Activated effector memory CD4-positive, alpha-beta T cell treated with anti-CD3 and anti-CD28 coated beads, Interleukin-2, amount 50 U/mL, for 16 hours (primary cell): ENCODE measurements around the gene ZNF213.

Source experiments
- DNase-seq: peaks from one replicate; pipeline ENCODE4 v3.0.0-alpha.2; 2020

ZNF213 gene

DNA sequence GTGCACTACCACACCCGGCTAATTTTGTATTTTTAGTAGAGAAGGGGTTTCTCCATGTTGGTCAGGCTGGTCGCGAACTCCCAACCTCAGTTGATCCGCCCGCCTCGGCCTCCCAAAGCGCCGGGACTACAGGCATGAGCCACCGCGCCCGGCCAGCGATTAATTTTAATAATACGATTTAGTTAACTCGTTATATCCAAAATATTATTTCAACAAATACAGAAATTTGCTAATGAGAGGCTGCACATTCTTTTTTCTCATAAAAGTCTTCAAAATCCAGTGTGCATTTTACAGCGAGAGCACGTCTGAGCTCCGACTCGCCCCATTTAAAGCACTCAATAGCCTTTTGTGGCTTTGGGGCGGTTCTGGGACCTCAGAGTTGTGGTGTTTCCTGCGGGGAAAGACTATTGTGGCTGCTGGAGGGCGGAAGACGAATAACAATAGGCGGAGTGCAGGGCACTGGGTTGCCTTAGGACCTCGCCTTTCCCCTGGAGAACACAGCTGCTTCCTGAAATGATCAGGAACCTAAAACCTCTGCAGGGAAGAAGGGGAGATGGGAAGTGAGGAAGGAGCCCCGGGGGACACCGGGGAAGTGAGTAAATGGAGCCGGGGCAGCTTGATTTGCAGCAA lies 32.9 kb upstream of the ZNF213 start:
- peak; percentile 76 for DNase-seq

DNA sequence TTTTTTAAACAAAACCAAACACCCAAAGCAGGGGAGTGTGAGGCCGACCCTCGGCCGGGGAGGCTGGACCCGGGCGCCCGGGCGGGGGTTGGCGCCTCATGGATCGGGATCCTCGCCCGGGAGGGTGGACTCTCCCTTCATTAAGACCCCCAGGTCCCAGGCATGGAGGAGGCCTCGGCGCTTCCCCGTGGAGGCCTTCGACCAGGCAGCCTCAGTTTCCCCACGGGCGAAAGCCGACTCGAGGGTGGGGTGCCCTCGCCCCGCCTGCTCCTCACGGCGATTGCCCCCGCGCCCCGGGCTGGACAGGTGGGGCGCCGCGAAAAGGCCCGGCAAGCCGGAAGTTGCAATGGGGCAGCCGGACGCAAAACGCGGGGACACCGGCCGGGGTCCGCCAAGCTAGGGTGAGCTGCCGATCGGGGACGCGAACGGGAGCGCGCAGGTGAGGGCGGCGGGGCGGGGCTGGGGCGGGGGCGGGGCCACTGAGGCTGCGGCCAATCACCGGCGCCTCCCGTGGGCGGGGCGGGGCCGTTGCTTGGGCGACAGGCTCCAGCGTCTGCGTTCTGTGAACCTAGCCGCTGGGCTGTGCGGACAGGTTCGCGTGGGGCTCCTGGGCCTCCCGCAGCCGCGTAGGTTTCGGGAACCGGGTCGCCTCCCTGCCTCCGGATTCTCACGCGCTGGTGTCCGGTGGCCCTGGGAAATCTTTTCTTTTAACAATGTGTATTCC lies 28.5 kb upstream of the ZNF213 start:
- peak; percentile 96 for DNase-seq

DNA sequence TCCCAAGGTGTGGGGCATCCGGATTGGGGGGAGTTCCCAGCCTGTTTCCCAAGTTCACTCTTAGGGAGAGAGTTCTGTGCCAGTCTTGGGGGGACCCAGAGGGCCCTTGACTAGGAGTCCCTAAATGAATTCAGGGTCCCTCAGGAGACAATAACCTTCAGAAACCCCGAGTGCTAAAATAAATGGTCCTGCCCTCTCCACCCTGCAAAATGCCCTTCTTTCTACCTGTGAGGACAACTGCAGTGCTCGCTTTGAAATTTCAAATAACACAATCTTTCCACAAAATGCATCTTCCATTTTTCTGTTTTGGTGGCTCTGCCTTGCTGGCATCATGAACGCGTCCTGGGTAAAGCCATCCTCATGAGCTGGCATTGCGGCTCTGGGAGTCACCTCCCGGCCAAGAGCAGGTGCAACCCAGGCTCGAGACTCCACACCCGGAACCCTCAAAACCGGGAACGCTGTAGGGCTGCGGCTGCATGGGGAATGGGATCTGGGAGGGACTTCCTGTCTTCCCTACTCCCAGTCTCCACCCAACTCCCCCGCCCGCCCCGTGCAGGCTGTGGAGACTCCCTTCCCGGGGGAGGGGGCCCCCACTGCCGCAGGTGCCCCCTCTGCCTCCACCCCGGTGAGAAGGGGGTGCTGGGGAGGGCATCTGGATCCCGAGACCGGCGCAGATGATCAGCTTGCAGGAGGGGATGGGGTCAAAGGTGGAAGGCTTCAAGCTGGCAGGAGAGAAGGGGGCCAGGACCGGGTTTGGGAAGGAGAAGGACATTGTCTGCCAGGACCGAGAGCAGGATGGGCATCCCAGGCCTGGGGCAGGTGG lies 22.6 kb upstream of the ZNF213 start, which contains the start of gene ZNF205:
TSS of gene ZNF205 (plus strand) at position 529 of the 823 bp plus-strand sequence. CDS start 845 bp downstream, outside the sequence.
- no peak for DNase-seq

DNA sequence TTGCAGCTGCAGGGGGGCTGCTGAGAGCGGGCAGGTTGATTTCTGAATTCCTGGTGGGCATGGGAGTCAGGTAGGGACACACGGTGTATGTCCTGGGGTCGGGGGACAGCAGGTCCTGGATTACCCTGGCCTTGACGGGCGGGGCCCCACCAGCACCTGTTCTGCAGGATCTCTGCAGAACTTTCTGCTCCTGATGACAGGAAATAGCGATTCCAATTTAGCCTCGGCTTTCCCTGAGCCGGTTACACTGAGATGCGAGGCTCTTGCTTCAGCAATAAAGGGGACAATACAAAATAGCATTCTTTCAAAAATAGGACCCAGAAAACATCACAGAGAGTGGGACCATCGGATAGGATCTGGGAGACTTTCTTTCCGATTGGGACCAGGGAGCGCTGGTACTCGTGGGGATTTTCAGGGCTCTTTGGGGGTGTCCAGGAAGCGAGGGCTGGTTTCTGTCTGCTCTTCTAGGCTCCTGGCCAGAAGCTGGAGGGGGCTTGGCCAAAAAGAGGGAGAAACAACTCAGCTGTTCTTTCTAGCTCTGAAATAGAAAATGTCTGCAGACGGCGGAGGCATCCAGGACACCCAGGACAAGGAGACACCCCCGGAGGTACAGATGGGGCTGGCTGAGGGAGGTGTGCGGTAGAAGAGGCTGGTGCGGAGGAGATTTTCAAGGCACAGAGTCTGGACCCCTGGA lies 21.8 kb upstream of the ZNF213 start:
- no peak for DNase-seq

DNA sequence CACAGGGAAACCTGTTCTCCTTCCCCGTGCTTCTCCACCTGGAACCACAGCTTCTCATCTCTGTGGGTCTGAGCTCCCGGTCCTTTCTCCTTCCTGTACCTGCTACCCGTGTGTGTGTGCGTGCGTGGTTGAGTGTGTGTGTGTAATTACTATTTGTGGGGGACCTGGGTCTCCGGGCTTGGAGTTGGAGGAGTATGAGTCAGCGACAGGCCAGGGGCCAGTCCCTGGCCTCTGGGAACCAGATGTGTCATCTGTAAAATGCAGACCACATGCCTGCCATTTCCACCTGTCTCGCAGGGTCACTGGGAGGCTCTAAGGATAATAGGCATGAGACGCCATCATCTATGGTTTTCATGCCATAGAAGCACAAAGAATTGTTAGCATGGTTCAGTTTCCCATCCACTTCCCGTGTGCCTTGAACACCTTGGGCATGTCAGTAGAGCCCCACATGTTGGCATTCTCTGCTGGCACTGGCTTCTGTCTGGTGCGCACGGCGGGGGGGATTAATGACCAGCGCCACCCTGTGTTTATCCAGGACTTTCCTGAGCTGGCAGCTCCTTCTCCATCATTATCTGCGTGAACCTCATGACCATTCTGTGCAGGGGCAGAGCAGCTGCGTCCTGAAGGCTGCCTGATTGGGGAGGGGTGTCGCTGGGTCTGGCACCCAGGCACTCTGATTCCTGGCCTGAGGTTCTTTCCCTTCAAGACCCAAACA lies 20.9 kb upstream of the ZNF213 start:
- DNase-seq: no peak

DNA sequence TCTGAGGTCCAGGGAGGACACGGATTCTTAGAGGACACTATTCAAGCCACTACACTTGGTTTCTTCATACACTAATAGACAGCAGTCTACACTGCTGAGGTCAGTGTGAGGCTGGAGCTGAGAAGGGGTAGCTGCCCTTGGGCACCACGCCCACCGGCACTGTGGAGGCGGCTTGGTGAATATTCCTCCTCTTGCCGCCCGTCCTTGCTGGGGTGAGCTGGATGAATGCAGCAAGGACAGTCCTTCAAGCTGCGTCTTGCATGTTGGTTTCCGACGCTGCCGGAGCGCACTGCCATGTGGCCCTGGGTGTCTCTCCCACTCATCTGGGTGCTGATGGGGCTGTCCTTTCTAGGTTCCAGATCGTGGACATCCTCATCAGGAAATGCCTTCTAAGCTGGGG lies 19.8 kb upstream of the ZNF213 start:
- no peak for DNase-seq

DNA sequence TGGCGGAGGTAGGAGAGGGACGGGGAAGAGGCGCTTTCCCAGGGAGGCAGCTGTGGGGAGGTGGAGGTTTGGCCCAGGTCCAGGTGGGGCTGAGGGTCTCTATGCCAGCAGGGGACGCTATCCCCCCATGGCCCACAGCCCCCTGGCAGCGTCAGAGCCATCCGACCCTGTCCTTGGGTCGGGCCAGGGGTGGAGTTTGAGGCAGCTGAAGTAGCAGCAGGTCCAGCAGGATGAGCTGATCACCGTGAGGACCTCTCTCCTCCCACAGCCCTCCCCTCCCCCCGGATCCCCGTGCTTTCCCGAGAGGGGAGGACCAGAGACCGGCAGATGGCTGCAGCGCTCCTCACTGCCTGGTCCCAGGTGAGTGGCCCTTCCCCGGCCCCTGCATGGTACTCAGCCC lies 19.3 kb upstream of the ZNF213 start:
- no peak for DNase-seq

DNA sequence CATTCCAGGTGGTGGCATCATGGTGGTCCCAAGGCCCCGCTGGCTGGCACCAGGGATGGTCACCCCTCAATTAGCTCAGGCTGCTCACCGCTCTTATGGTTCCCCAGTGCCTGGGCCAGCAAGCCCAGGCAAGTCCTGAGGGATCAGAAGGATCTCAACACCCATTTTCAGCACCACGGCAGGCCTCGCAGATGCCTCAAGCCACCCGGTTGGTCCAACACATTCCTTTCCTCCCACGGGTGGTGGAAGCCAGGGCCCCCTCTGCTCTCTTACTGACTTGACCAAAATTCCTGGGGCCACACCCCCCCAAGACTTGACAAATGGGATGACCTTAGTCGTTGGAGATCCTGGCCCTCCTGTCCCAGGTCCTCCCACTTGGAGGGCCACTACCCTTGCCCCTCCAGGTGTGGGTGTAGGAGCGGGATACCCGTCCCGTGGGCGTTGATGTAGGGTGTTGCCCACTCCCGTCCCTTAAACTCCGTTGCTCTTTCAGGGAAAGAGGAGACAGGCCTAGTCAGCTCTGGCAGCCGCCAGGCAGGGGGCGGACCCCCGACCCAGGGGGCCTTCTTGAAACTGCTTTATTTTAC lies 16.5 kb upstream of the ZNF213 start:
- no peak for DNase-seq

DNA sequence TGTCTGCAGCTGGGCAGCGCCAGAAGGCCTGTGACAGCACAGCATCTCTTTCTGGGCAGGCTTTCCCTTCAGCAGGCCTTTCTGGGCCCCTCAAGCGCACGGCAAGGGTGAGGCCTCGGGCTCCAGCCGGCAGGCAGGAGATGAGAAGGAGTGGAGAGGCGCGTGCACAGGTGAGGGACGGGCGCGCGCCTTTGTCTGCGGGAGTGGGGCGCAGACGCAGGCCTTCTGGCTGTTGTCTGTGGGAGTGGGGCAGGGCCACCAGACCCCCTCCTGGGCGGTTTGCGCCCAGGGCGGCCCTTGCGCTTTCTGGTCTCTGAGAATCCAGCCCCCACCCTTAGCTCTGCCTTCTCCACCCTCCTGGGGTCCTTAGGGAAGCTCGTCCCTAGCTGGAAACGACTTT lies 16.0 kb upstream of the ZNF213 start:
- DNase-seq: no peak

DNA sequence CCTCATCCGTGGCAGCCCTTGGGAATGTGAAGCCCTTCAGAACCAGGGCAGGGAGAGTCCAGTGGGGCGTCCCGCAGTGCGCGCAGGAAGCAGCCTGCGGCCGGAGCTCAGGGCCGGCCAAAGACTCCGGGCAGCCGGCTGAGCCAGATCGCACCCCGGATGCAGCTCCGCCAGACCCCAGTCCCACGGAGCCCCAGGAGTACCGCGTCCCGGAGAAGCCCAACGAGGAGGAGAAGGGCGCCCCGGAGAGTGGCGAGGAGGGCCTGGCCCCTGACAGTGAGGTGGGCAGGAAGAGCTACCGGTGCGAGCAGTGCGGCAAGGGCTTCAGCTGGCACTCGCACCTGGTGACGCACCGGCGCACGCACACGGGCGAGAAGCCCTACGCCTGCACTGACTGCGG lies 15.5 kb upstream of the ZNF213 start:
- DNase-seq: no peak

DNA sequence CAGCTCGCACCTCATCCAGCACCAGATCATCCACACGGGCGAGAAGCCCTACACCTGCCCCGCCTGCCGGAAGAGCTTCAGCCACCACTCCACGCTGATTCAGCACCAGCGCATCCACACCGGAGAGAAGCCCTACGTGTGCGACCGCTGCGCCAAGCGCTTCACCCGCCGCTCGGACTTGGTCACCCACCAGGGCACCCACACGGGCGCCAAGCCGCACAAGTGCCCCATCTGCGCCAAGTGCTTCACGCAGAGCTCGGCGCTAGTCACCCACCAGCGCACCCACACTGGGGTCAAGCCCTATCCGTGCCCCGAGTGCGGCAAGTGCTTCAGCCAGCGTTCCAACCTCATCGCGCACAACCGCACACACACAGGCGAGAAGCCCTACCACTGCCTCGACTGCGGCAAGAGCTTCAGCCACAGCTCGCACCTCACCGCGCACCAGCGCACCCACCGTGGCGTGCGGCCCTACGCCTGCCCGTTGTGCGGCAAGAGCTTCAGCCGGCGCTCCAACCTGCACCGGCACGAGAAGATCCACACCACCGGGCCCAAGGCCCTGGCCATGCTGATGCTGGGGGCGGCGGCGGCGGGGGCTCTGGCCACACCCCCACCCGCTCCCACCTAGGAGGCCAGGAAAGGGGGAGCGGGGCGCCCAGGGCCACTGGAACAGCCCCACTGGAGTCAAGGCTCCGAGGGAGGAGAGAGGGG lies 15.0 kb upstream of the ZNF213 start:
- DNase-seq: no peak

DNA sequence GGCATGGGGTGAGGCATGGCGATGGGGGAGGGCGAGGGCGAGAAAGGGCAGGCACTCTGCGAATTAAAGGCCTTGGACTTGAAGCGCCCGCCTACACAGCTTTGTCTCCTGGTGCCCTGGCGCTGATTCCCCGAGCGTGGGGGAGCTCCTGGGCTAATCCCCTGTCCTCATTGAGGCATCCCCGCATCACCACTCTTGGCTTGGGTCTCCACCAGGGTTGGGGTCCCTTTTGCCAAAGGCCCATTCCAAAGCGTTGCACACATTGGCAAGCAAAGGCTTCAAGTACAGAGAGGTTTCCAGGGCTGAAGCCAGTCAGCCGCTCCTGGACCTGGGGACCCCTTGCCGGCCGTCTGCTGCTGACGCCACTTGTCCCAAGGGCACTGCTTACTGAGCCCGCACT lies 14.4 kb upstream of the ZNF213 start:
- DNase-seq: no peak

DNA sequence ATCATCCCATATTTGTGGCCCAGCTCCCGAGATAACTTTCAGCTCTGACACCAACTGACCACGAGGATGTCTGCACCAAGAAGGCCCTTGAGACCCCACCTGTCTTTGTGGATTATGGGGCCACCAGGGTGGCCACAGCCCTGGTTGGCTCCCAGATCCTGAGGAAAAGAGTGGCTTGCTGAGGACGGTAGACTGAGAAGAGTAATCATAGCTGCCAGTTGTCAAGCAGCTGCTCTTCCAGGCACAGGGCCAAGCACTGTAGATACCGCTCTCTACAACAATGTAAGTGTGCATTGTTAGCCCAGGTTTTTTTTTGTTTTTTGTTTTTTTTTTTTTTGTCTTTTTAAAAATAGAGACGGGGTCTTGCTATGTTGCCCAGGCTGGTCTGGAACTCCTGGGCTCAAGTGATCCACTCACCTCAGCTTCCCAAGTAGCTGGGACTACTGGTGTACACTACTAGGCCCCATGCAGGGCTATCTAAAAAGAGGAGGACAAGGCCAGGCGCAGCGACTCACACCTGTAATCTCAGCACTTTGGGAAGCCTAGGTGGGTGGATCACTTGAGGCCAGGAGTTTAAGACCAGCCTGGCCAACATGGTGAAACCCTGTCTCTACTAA lies 12.9 kb upstream of the ZNF213 start:
- no peak for DNase-seq

DNA sequence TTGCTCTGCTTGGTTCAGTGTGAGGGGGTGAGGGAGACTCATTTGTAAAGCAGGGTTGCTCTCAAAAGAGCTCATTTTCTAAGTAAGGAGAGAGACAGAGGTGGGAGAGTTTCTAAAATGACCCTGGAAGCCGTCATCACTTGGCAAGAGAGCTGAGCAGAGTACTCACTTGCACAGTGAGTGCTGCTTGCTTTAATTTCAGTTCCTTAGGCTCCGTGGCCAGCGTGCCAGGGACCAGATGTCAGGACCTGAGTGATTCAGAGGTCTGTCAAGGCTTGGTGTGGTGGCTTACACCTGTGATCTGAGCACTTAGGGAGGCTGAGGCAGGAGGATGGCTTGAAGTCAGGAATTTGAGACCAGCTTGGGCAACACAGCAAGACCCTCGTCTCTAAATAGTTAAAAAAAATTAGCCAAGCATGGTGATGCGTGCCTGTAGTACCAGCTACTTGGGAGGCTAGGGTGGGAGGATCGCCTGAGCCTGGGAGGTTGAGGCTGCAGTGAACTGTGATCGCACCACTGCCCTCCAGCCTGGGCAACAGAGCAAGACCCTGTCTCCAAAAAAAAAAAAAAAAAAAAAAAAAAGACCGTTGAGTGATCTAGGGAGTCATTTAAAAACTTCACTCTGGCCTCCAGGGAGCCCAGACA lies 11.8 kb upstream of the ZNF213 start:
- DNase-seq: no peak

DNA sequence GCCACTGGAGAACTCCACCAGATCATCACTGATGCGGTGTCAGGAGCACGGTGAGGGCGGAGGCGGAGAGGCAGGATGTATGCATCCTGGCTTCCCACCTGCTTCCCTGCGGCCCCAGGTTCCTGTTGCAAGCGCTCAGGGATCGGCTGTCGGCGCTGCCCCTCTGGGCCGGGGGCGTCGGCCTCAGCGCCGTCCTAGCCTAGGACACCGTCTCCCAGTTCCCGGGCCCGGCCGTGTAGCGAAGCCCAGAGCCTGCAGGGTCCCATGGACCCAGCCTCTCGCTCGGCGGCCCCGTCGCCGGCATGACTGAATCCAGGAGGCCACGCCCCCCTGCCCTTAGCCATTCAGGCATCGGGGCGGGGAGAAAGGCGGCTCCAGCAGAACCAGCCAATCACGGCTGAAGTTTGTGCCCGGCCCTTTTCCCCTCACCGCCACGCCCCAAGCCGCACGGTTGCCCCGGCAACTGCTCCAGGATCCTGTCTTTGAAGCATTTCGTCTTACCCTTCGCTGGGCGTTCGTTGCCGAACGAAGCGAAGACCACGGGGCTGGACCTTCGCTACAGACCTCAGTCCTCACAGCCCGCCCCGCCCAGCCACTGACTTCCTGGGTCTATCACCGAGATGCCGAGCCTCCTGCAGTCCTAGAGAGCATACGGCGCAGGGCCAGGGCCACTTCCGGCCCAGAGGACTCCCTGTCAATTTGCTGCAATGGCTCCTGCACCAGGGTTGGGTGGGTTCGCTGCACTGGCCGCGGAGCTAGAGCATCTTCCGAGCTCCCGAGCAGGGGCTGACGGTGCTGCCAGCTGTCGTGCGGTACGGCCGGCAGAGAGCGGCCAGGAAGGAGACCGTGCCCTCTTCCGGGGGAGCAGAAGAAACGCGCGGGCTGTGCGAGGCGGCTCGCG lies 10.6 kb upstream of the ZNF213 start:
- peak; percentile 99 for DNase-seq

DNA sequence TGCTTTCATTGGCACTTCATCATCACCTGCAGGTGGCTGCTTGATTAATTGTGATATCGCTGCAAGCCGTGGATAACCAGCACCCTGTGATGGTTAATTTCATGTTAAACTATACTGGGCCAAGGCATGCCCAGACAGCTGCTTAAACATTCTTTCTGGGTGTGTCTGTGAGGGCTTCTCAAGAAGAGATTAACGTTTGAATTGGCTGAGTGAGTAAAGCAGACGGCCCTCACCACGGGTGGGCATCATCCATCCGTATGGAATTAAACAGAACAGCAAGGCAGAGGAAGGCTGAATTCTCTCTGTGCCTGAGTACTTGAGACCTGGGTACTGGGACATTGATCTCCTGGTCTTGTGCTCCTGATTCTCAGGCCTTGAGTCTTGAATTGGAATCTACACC lies 7.1 kb upstream of the ZNF213 start:
- no peak for DNase-seq

DNA sequence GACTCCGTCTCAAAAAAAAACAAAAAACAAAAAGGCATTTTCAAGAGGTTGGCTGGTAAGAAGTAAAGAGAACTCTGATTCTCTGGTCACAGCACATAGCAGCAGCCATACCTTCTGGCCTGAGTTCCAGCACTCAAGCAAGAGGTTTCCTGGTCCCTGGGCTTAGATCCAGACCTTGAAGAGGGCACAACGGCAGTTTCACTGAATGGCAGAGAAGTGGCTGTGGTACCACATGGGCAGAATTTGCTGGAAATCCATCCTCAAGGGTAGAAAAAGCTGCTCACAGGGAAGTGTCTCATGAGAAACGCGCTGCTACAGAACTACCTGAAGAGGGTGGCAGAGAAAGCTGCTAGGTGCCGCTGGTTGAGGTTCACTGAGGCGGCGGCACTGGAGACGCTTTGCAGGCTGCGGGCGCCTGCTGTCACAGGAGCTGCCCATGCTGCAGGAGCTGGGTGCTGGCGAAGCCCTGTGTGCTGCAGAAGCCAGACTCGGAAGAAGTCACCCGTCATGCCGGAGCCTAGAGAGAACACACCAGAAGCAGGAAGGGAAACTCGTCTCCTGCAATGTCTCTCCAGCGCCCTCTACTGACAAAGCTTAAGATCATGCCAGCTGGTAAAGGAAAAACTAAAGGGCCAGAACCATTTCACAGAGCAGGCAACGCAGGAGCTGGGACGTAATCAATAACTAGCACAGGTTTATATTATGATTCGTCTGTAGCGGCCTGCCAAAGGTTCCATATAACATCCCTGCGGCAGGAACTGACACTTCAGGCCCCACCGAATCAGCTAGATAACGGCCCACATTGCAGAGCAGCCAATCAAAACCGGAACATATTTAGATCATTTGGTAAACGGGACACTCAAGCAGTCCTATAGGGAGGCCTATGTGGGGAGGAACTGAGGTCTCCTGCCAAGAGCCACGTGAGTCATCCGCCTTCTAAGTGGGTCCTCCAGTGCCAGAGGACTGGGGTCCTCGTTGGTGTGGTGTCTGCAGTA lies 5.4 kb upstream of the ZNF213 start:
- peak; percentile 87 for DNase-seq

DNA sequence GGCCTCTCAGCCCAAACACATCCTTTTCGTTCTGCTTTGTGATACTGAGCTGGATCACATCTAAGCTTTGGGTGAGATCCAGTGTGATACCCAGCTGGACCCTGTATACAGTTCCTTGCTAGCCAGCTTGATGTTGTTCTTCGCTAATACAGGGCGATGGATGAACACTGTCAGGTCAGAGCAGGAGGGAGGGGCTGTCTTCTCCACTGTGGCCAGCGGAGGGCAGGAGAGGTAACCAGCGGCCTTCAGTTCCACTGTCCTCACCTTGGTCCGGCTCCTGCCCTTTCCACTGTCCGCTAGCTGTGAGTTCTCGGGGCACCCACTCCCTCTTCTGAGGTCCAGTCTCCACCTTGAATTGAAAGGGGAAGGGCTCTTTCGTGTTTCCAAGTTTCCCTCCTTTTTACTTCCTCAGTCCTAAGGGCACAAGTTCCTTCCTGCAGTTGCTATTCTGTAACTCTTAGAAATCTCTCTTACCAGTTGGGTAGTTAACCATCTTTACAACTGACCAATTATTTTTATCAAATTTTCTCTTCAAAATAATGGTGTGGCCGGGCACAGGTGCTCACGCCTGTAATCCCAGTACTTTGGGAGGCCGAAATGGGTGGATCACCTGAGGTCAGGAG lies 3.0 kb upstream of the ZNF213 start:
- peak; percentile 73 for DNase-seq
